Left lung (tissue), 10 donors: Measurements from ENCODE around the gene NIN. TPM values are rescaled to one million over a fixed set of nuclear protein-coding genes. Genes with fewer than 3 reads are reported as not detected.

ENCODE experiments used
- ATAC-seq: fragments of 200-7000 bp; cut with Tn5 transposase; one replicate; pipeline ENCODE4 v1.9.1; 2020; ENCODE audit warnings: moderate library complexity
- DNase-seq, 4 donors: peaks; one replicate each; pipeline ENCODE4 v3.0.0-alpha.2; 2013 to 2020
- H3K27ac ChIP-seq, 2 donors: fragments of 200-600 bp; sonication (generic) in 1 of 2; one replicate each; pipeline versions ENCODE4 v1.5.0 to v1.8.0; 2020 to 2021
- H3K27me3 ChIP-seq, 2 donors: fragments of 200-600 bp; sonication (generic) in 1 of 2; one replicate each; pipeline versions ENCODE4 v1.5.0 to v1.8.0; 2020 to 2021
- H3K36me3 ChIP-seq, 2 donors: fragments of 200-600 bp; sonication (generic) in 1 of 2; one replicate each; pipeline versions ENCODE4 v1.5.0 to v1.8.0; 2020 to 2021
- H3K4me1 ChIP-seq, 2 donors: fragments of 200-600 bp; one replicate each; pipeline ENCODE4 v1.8.0; 2021
- H3K4me3 ChIP-seq, 2 donors: fragments of 200-600 bp; sonication (generic) in 1 of 2; one replicate each; pipeline versions ENCODE4 v1.5.0 to v1.8.0; 2020 to 2021; ENCODE audit warnings: mild to moderate bottlenecking in 1 of 2
- H3K9me3 ChIP-seq, 2 donors: fragments of 200-600 bp; sonication (generic) in 1 of 2; one replicate each; pipeline versions ENCODE4 v1.5.0 to v1.8.0; 2020 to 2021
- intact Hi-C, 2 donors: fragments of 100-400 bp; cut with DNase I; formaldehyde crosslinking; loops; one replicate each; pipeline versions ENCODE4 v1.11.2 to v1.14.2; 2022
- polyA plus RNA-seq, 6 donors: library from polyadenylated mRNA; unstranded; fragments of 120-200 nt; gene quantifications; one replicate each; pipeline ENCODE4 v1.2.1, GENCODE V29; 2013; ENCODE audit not compliant: insufficient read length in 6 of 6
- total RNA-seq, 2 donors: library from RNA; stranded (reverse); fragmentation: NEBNext Ultra II Directional; extraction: Animal tissue kit (Norgen Biotek cat#: 25700); gene quantifications; one replicate each; pipeline ENCODE4 v1.2.1, GENCODE V29; 2021
- TF ChIP-seq, protein P1 (sequence below), 2 donors: fragments of 200-600 bp; sonication (generic) in 1 of 2; IDR thresholded peaks; one replicate each; pipeline versions ENCODE4 v1.5.0 to v1.8.0; 2021; ENCODE audit warnings: antibody characterized with exemption in 2 of 2
- donor health status: DM: no; HTN: yes; CAD: no.
- donor health status: DM: no; HTN: no; CAD: no.

Gene NIN
- total and polyA plus RNA-seq, 8 donors, result 25.2 to 49.6 (median 29.5) TPM

DNA sequence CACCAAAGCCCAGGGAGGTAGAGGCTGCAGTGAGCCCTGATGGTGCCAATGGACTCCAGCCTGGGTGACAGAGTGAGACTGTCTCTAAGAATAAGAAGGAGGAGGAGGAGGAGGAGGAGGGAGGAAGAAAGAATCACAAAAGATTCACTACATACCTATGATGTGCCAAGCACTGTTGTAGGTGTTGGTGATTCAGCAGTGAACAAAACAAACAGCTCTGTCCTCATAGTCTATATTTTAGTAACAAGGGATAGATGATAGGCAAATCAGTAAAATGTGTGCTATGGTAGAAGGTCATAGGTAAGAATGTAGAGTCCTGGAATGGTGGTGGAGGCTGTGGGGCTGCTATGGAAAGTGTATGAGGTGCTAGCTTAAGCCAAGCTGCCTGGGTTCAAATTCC, 22.9 kb upstream of the NIN start:
- Histone ChIP-seq H3K27me3 (no peaks in the 10 kb centered on the region), H3K9me3 (no peaks in the 10 kb centered on the region), H3K4me1 (no peaks in the 10 kb centered on the region), H3K4me3 (no peak overlapping the region), H3K36me3 (no peaks in the 10 kb centered on the region), H3K27ac (no peak overlapping the region)
- DNase-seq, result no peak
- TF ChIP-seq, protein P1, sequence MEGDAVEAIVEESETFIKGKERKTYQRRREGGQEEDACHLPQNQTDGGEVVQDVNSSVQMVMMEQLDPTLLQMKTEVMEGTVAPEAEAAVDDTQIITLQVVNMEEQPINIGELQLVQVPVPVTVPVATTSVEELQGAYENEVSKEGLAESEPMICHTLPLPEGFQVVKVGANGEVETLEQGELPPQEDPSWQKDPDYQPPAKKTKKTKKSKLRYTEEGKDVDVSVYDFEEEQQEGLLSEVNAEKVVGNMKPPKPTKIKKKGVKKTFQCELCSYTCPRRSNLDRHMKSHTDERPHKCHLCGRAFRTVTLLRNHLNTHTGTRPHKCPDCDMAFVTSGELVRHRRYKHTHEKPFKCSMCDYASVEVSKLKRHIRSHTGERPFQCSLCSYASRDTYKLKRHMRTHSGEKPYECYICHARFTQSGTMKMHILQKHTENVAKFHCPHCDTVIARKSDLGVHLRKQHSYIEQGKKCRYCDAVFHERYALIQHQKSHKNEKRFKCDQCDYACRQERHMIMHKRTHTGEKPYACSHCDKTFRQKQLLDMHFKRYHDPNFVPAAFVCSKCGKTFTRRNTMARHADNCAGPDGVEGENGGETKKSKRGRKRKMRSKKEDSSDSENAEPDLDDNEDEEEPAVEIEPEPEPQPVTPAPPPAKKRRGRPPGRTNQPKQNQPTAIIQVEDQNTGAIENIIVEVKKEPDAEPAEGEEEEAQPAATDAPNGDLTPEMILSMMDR (IDR thresholded peaks at IDR 0.05), result no peak
- no peak for ATAC-seq
- intact Hi-C loops, result no loop called here

DNA sequence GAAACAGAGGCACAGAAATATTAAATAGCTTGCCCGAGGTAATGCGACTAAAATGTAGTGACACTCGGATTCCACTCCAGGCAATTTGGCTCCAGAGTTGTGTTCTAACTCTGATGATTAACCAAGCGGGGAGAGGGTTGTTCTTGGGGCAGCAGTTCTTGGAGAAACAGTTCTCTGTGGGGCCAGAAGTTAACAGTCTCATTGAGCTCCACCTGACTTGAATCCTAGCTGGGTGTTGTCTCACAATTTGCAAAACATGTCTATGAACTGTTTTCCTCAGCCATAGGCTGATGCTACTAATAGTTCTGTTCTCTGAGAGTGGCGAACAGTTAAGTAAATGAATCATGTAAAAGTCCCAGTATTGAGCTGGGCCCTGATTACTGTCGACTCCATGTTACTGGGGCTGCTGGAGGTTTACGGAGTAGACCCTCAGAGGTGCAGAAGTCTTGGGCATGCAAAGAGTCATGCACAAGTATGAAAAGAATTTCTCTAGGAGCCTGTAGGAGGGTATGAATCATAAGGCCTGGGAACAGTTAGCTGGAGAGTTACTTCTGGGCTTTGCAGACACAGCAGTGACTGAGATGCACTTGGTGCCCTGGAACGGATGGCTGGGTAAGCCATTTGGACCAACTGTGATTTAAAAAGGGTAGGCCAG, 15.4 kb upstream of the NIN start:
- TF ChIP-seq, protein P1 (IDR thresholded peaks at IDR 0.05), result no peak
- DNase-seq (no peak), ATAC-seq (peak; percentile 37)
- Histone ChIP-seq H3K27me3 (no peaks in the 10 kb centered on the region), H3K4me1 (no peaks in the 10 kb centered on the region), H3K27ac (no peak overlapping the region), H3K9me3 (no peaks in the 10 kb centered on the region), H3K36me3 (no peaks in the 10 kb centered on the region), H3K4me3 (no peak overlapping the region)
- intact Hi-C loops, result no loop called here

DNA sequence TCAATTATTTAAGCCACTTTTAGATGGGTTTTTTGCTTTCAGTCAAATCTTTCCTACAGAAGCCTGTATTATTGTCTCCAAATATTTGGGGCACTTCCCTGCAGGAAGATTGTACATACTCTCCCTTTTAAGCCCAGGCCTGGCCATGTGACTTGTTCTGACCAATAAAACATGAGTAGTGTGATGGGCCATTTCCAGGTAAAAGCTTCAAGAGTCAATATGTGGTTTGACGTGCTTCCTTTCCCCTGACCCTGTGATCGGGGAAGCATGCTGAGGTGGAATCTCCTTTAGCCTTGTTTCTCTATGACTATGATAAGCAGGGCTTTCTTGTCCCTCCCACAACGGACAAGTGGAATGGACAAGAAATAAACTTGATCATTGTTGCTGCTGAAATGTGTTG, 14.2 kb upstream of the NIN start:
- intact Hi-C loops, result no loop called here
- H3K9me3 ChIP-seq, result no peaks in the 10 kb centered on the region
- no peak for ATAC-seq

DNA sequence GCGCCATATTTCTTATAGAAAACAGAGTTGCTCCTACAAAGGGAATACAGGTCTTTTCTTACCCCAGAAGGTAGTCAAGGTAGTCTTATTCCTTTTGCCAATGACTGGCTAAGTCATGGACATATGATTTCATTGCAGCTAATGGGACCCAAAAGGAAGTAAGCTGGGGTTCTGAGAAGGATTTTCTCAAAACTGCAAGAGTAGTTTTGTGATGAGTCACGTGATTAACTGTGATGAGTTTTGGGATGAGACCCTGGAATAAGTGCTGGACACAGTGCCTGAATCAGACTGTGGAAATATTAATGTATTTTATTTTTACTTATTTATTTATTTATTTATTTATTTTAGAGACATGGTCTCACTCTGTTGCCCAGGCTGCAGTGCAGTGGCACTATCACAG, 13.4 kb upstream of the NIN start:
- no peak overlapping the region for H3K4me3 ChIP-seq
- no peaks in the 10 kb centered on the region for H3K36me3 ChIP-seq
- intact Hi-C loops, result no loop called here

More for the DNA sequence above, 14.2 kb upstream of the NIN start:
- TF ChIP-seq, protein P1 (IDR thresholded peaks at IDR 0.05), result no peak
- DNase-seq, result no peak
- H3K36me3 ChIP-seq, result no peaks in the 10 kb centered on the region
- no peak overlapping the region for H3K27ac ChIP-seq
- H3K4me3 ChIP-seq, result no peak overlapping the region
- no peaks in the 10 kb centered on the region for H3K4me1 ChIP-seq
- no peaks in the 10 kb centered on the region for H3K27me3 ChIP-seq

DNA sequence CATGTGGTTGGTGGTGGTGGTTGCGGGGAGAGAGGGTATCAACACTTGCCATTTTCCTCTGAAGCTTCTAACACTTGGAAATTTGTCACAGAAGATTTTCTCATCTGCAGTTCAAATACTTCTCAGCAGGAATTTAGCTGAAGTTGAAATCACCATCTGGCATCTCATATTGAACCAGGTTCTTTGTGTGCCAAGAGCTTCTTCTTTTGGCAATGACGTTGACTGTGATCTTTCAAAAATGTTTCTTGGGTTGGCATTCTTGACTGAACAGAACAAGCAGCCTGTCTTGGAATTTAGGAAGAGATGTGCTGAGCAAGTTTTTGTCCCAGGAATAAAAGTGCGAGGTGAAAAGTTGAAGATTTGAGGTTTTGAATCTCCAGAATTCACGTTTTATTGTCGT, 8.7 kb upstream of the NIN start:
- peaks cover 0 to 9% of the 10 kb centered on the region in 2 donors for H3K4me1 ChIP-seq
- no peaks in the 10 kb centered on the region for H3K9me3 ChIP-seq
- no peaks in the 10 kb centered on the region for H3K27me3 ChIP-seq
- no peak overlapping the region for H3K27ac ChIP-seq
- DNase-seq (no peak), ATAC-seq (no peak)
- no peak overlapping the region for H3K4me3 ChIP-seq
- no peaks in the 10 kb centered on the region for H3K36me3 ChIP-seq
- intact Hi-C loops, result no loop called here
- TF ChIP-seq, protein P1 (IDR thresholded peaks at IDR 0.05), result no peak

More for the DNA sequence above, 13.4 kb upstream of the NIN start:
- TF ChIP-seq, protein P1 (IDR thresholded peaks at IDR 0.05), result no peak
- DNase-seq (no peak), ATAC-seq (no peak)
- Histone ChIP-seq H3K27ac (no peak overlapping the region), H3K9me3 (no peaks in the 10 kb centered on the region), H3K27me3 (no peaks in the 10 kb centered on the region), H3K4me1 (no peaks in the 10 kb centered on the region)
